ENCODE measurements around the gene NELFB. TPM values are rescaled to one million over a fixed set of nuclear protein-coding genes. Genes with fewer than 3 reads are reported as not detected.

NELFB gene
- total and polyA plus RNA-seq, 2 donors (not counting 1 experiment from before 2014, with no cell fraction given), result 53.7 to 55.8 TPM

- Histone ChIP-seq H3K4me1 (ENCODE audit: control insufficient read depth in 2 of 2, insufficient read depth in 2 of 2, low read length in 2 of 2) (peaks cover 46 to 48% of the 10 kb centered on the region in 2 donors), H3K79me2 (ENCODE audit: control insufficient read depth, insufficient read depth, low read length) (no peaks in the 10 kb centered on the region), H3K4me2 (replicated peaks; ENCODE audit: low read depth, low read length, poor library complexity, severe bottlenecking) (peak overlapping the region; percentile 94), H3K27me3 (replicated peaks in 1 of 4; ENCODE audit: control extremely low read depth in 1 of 4, control insufficient read depth in 3 of 4, insufficient read depth in 4 of 4, low read length in 3 of 4) (peaks cover 0 to 70% (median 41%) of the 10 kb centered on the region in 4 experiments), H2AFZ (ENCODE audit: insufficient read depth, low read depth, low read length, poor library complexity, severe bottlenecking) (peak overlapping the region; percentile 64), H4K20me1 (ENCODE audit: control insufficient read depth, insufficient read depth, low read length, poor library complexity, severe bottlenecking) (peaks cover 9% of the 10 kb centered on the region), H3K4me3 (ENCODE audit: control extremely low read depth in 1 of 5, extremely low read depth in 1 of 5, insufficient read depth in 1 of 5, low read depth in 2 of 5, low read length in 4 of 5) (peak overlapping the region; percentile 35 to 58 (median 46)), H3K36me3 (replicated peaks in 1 of 2; ENCODE audit: control extremely low read depth in 1 of 2, control insufficient read depth in 1 of 2, extremely low read depth in 1 of 2, insufficient read depth in 2 of 2, low read length in 1 of 2) (no peaks in the 10 kb centered on the region), H3K27ac (ENCODE audit: low read length in 2 of 2) (no peak overlapping the region), H3K9ac (ENCODE audit: low read length) (peak overlapping the region; percentile 63), H3K9me3 (ENCODE audit: control extremely low read depth in 1 of 3, control insufficient read depth in 2 of 3, insufficient read depth in 1 of 3, low read length in 2 of 3) (peaks cover 0 to 26% (median 0%) of the 10 kb centered on the region in 3 donors)
- Mint-ChIP-seq H3K9me3 (ENCODE audit: insufficient read depth) (no peaks in the 10 kb centered on the region), H3K4me3 (peak overlapping the region; percentile 83), H3K27me3 (peaks cover 18% of the 10 kb centered on the region), H3K27ac (peak overlapping the region; percentile 20), H3K4me1 (peaks cover 24% of the 10 kb centered on the region)
- DNase-seq (peak; percentile 67), ATAC-seq (ENCODE audit: low read depth) (no peak)
- 1% methylated on average over 115 of the region's 115 CpGs for WGBS (ENCODE audit: insufficient coverage)
- intact Hi-C loops (cut with micrococcal nuclease), result no loop called here
- ChIA-PET POLR2A (interaction anchor here (0.9 to 1.9 kb wide), 5 partner anchors 11 to 122 kb away, joined by 3 to 6 read pairs (median 5); partner anchors contain the start of genes EXD3, NOXA1 and TUBB4B), CTCF (interaction anchor here (0.8 to 4.1 kb wide), 20 partner anchors 8 to 234 kb away, joined by 3 to 25 read pairs (median 4); partner anchors contain the start of genes EXD3, MAN1B1 and NOXA1)
- TF ChIP-seq CTCF (IDR thresholded peaks at IDR 0.05) (no peak), EZH2 (IDR thresholded peaks at IDR 0.05; ENCODE audit: borderline replicate concordance, insufficient read depth, low read depth, low read length, poor library complexity, severe bottlenecking) (peak; percentile 93)
These were observed 46.2 kb downstream of the NELFB start for GRCh38 chr9:137301081-137301947.

All from B cell (primary cell).